ENCODE data around the gene DNAJC27. TPM values are rescaled to one million over a fixed set of nuclear protein-coding genes. Genes with fewer than 3 reads are reported as not detected.

DNAJC27 gene
- total and polyA plus RNA-seq, 2 of the 13 experiments (the other 11 are each of a cell fraction or from before 2014, with no cell fraction given) = 3.1 to 3.7 TPM

GRCh38 chr2:24972315-24972961 is 683 bp upstream of the DNAJC27 start (continued):
- 0 out of 2 replicates have a peak, but pooled peaks have one; percentile 50 for TF ChIP-seq IRF1 (CRISPR knock-in tag; IDR thresholded peaks at IDR 0.05; ENCODE audit: low read depth)
- no peak for TF ChIP-seq MBD4 (IDR thresholded peaks at IDR 0.05; ENCODE audit: borderline replicate concordance, low read length)
- TF ChIP-seq, protein P1, sequence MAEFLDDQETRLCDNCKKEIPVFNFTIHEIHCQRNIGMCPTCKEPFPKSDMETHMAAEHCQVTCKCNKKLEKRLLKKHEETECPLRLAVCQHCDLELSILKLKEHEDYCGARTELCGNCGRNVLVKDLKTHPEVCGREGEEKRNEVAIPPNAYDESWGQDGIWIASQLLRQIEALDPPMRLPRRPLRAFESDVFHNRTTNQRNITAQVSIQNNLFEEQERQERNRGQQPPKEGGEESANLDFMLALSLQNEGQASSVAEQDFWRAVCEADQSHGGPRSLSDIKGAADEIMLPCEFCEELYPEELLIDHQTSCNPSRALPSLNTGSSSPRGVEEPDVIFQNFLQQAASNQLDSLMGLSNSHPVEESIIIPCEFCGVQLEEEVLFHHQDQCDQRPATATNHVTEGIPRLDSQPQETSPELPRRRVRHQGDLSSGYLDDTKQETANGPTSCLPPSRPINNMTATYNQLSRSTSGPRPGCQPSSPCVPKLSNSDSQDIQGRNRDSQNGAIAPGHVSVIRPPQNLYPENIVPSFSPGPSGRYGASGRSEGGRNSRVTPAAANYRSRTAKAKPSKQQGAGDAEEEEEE (CRISPR knock-in tag; IDR thresholded peaks at IDR 0.05; ENCODE audit: borderline replicate concordance) = 0 out of 2 replicates have a peak, but pooled peaks have one; percentile 19
- no peak for TF ChIP-seq ARNT (IDR thresholded peaks at IDR 0.05)
- TF ChIP-seq THAP11 (CRISPR knock-in tag; IDR thresholded peaks at IDR 0.05) = 0 out of 2 replicates have a peak, but pooled peaks have one; percentile 16
- no peak for TF ChIP-seq ZNF143 (CRISPR knock-in tag; IDR thresholded peaks at IDR 0.05)
- 0 out of 2 replicates have a peak, but pooled peaks have one; percentile 31 for TF ChIP-seq DPF2 (CRISPR knock-in tag; IDR thresholded peaks at IDR 0.05; ENCODE audit: borderline replicate concordance, low read depth)
- peak; percentile 70 for TF ChIP-seq YY1 (IDR thresholded peaks at IDR 0.05; ENCODE audit: insufficient read depth, insufficient replicate concordance, low read depth, low read length)
- no peak for TF ChIP-seq EP300 (IDR thresholded peaks at IDR 0.05; ENCODE audit: low read depth in 2 of 2, low read length in 2 of 2)
- no peak for TF ChIP-seq EP300 (CRISPR knock-in tag; IDR thresholded peaks at IDR 0.05; ENCODE audit: borderline replicate concordance)
- TF ChIP-seq MTERF4 (CRISPR knock-in tag; IDR thresholded peaks at IDR 0.05) = peak; percentile 95; the same call in 1 of the 2 replicates
- TF ChIP-seq TRIM22 (IDR thresholded peaks at IDR 0.05) = no peak
- TF ChIP-seq BATF2 (CRISPR knock-in tag; IDR thresholded peaks at IDR 0.05) = no peak
- 0 out of 2 replicates have a peak, but pooled peaks have one; percentile 23 for TF ChIP-seq GLI4 (CRISPR knock-in tag; IDR thresholded peaks at IDR 0.05; ENCODE audit: borderline replicate concordance)
- no peak for TF ChIP-seq ZNF44 (CRISPR knock-in tag; IDR thresholded peaks at IDR 0.05)
- no peak for TF ChIP-seq ELF1 (CRISPR knock-in tag; IDR thresholded peaks at IDR 0.05)
- TF ChIP-seq ZNF460 (CRISPR knock-in tag; IDR thresholded peaks at IDR 0.05; ENCODE audit: borderline replicate concordance) = no peak
- peak; percentile 76 for TF ChIP-seq ZNF670 (CRISPR knock-in tag; IDR thresholded peaks at IDR 0.05; ENCODE audit: borderline replicate concordance)
- peak; percentile 12; the same call in 1 of the 2 replicates for TF ChIP-seq ATF1 (CRISPR knock-in tag; IDR thresholded peaks at IDR 0.05)
- TF ChIP-seq CSRNP1 (CRISPR knock-in tag; IDR thresholded peaks at IDR 0.05) = no peak
